NCI-H128 (cell line): ENCODE measurements around the gene PCDHA9.

ENCODE experiments used
- DNase-seq: peaks from one replicate; lab custom pipeline; 2025; ENCODE audit not compliant: unreplicated experiment; lab: John Stamatoyannopoulos, UW

PCDHA9 gene

DNA sequence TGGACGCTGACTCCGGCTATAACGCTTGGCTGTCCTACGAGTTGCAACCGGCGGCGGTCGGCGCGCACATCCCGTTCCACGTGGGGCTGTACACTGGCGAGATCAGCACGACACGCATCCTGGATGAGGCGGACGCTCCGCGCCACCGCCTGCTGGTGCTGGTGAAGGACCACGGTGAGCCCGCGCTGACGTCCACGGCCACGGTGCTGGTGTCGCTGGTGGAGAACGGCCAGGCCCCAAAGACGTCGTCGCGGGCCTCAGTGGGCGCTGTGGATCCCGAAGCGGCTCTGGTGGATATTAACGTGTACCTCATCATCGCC, 29.0 kb downstream of the PCDHA9 start:
- DNase-seq, result no peak

DNA sequence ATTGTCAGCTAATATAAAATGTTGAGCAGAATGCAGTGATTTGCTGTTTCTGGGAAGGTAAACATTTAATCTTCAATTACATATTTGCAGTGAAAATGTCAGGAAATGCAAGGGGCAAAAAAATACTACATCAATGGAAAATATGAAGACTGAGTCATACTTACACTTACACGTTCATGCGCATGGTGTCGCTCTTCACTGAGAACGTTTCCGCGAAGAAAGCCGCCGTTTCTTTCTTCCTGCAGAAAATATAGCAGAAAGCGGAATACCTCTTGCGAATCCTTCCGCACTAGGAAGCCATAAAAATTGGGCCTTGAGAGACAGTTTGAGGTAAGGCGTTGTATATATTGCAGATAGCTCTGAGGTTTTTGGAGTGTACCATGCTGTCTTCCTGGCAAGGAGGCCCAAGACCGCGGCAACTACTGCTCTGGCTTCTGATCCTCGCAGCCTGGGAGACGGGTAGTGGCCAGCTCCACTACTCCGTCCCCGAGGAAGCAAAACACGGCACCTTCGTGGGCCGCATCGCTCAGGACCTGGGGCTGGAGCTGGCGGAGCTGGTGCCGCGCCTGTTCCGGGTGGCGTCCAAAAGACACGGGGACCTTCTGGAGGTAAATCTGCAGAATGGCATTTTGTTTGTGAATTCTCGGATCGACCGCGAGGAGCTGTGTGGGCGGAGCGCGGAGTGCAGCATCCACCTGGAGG, 33.9 kb downstream of the PCDHA9 start, which contains the start of gene PCDHA13:
Gene PCDHA13, plus strand, starts transcription at position 236 of the 702 bp plus-strand sequence. Its CDS starts 145 bp downstream, at position 381.
- DNase-seq, result no peak

DNA sequence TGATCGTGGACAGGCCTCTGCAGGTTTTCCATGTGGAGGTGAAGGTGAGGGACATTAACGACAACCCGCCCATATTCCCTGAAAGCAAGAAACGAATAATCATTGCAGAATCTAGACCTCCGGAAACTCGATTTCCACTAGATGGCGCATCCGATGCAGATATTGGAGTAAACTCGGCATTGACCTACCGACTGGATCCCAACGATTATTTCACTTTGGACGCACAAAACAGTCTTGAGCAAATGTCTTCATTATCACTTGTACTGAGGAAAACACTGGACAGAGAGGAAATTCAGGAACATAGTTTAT, 34.4 kb downstream of the PCDHA9 start:
- DNase-seq, result no peak

DNA sequence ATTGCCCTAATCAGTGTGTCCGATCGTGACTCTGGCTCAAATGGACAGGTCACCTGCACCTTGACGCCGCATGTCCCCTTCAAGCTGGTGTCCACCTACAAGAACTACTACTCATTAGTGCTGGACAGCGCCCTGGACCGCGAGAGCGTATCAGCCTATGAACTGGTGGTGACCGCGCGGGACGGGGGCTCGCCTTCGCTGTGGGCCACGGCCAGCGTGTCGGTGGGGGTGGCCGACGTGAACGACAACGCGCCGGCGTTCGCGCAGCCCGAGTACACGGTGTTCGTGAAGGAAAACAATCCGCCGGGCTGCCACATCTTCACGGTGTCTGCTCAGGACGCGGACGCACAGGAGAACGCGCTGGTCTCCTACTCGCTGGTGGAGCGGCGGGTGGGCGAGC, 35.2 kb downstream of the PCDHA9 start:
- no peak for DNase-seq

DNA sequence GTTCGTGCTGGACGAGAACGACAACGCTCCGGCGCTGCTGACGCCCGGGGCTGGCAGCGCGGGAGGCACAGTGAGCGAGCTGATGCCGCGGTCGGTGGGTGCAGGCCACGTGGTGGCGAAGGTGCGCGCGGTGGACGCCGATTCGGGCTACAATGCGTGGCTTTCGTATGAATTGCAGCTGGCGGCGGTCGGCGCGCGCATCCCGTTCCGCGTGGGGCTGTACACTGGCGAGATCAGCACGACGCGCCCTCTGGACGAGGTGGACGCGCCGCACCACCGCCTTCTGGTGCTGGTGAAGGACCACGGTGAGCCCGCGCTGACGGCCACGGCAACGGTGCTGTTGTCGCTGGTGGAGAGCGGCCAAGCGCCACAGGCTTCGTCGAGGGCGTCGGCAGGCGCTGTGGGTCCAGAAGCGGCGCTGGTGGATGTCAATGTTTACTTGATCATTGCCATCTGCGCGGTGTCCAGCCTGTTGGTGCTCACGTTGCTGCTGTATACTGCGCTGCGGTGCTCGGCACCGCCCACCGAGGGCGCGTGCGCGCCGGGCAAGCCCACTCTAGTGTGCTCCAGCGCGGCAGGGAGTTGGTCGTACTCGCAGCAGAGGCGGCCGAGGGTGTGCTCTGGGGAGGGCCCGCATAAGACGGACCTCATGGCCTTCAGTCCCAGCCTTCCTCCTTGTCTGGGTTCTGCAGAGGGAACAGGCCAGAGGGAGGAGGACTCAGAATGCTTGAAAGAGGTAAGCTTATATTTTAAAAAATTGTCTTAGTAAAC, 35.9 kb downstream of the PCDHA9 start:
- DNase-seq, result no peak
